HG03457 (cell line): ENCODE data around the gene ECE2.
A peak's percentile ranks its signal among the peaks of the same experiment; 100 is the strongest.

Experiments
- ATAC-seq: cut with Tn5 transposase; IDR thresholded peaks from one replicate; pipeline ENCODE4 v1.9.1; 2021; ENCODE audit warnings: moderate number of reproducible peaks; ENCODE audit not compliant: unreplicated experiment

The ECE2 gene

DNA sequence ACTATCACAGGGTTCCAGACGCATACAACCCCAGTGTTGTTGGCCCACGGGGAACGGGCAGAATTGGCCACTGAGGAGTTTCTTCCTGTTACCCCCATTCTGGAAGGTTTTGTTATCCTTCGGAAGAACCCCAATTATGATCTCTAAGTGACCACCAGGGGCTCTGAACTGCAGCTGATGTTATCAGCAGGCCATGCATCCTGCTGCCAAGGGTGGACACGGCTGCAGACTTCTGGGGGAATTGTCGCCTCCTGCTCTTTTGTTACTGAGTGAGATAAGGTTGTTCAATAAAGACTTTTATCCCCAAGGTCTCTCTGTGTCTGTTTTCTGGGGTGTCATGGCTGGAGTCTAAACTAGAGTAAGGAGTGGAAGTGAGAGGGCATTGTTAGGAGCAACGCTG lies 32.9 kb downstream of the ECE2 start:
- ATAC-seq = no peak

DNA sequence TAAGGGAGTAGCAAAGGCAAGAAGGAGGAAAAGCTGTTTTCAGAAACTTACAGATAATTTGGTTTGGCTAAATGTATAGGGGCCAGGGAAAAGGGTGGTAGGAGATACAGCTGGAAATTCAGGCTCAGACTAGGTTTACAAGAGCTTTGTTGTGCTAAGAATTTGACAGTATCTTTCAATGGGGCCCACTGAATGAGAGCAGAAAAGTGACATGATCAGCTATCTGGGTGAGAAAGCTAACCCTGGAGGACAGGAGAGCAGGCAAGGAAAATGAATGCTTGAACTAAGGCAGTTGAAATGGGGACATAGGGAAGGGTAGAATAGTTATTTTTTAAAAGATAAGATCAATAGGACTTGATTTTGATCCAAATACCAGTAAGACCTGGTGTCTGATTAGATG lies 35.8 kb downstream of the ECE2 start:
- no peak for ATAC-seq

DNA sequence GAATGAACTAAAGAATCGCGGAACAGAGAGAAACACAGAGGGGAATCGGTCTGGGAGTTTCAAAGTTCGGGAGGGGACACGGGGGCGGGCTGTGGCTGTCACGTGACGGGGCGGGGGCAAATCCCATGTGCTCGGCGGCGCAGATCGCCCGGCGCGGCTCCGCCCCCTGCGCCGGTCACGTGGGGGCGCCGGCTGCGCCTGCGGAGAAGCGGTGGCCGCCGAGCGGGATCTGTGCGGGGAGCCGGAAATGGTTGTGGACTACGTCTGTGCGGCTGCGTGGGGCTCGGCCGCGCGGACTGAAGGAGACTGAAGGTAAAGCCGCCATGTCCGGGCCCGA lies 38.5 kb downstream of the ECE2 start, which contains the start of gene EIF4G1:
EIF4G1 (plus strand) TSS at position 244 of the 337 bp plus-strand sequence. CDS start 1,191 bp downstream, outside the sequence.
- peak; percentile 71 for ATAC-seq

DNA sequence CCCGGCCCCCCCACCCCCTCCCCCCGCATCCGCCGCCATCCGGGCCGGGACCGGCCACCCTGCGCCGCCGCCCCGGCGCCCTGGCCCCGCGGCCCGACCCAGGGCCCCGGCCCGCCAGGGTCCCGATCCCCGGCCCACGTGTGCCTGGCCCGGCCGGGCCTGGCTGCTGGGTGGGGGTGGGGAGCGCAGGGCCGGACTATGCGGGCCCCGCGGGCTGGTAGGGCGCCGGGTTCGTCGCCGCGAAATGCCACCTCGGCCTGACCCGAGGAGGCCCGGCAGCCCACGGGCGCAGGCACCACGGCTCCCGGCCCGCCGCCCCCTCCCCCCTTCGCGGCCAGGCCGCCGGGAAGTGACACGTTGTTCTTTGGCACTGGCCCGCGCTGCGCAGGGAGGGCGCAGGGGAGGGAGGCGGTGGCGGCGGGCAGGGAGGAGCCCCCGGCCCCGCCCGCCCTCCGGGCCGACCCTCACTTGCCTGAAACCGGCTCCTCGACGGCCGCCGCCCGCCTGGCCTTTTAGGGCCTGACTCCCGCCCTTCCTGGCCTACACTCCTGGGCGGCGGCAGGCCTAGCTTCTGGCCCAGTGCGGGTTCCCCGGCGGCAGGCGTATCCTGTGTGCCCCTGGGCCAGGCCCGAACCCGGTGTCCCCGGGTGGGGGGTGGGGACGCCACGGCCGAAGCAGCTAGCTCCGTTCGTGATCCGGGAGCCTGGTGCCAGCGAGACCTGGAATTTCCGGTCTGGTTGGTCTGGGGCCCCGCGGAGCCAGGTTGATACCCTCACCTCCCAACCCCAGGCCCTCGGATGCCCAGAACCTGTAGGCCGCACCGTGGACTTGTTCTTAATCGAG lies 39.1 kb downstream of the ECE2 start:
- ATAC-seq = peak; percentile 16

DNA sequence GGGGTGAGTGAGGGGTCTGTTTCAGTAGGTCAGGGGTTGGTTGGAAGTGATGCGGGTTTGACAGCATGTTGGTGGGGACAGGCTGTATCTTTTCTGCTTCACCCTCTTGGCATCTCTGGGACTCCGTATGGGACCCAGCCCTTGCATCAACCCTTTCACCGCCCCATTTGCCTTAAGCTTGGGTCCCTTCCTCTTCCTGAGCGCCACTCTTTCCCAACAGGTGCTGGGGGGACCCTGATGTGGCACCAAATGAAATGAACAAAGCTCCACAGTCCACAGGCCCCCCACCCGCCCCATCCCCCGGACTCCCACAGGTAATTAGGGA lies 39.7 kb downstream of the ECE2 start:
- ATAC-seq = peak; percentile 1

DNA sequence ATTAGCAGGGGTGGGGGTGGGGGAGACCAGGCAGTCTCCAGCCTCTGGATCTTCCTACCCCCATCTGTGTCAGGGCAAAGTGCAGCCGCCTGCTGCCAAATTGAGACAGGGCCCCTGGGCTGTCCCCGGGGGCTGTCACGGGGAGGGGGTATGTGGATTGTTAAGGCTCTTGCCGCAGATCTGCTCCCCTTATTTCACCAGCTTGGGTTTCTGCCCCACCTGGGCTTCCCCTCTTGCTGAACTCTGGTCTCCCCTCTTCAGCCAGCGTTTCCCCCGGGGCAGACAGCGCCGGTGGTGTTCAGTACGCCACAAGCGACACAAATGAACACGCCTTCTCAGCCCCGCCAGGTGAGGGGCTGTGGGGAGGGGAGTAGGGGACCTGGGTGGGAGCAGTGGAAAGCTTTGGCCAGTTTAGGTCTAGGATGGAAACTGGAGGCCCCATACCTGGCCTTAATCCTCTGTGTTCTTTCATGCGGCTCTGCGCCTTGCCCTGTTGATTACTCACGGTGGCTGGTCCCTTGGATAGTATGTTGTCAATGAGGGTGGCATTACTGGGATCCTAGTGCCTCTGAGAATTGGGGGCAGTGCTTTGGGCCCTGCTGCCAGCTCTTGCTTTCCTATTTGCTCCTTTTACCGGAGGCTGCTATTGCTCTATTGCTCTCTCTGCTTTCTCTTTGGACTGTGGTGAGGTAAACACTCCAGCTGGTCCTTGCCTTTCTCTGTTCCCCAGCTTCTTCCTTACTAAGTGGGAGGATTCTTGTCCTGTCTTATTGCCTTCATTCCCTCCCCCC lies 40.2 kb downstream of the ECE2 start:
- ATAC-seq = no peak

DNA sequence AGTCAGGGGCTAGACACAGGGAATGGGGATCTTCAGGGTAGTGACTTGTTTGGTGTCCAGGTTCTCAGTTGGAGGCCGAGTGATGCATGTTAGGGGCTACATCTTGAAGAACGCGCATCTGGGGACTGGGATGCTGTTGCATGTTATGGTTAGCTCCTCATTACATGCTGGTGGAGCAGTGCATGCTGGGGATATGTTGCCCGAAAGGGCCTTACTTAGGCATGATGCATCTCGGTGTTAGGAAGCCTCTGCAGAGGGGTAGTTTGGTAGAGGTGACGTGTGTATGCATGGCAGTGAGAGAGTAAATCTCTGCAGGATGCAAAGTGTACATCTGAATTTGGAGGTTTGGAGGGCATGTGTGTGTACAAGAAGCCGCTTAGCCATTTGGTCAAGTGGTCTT lies 41.0 kb downstream of the ECE2 start:
- no peak for ATAC-seq

DNA sequence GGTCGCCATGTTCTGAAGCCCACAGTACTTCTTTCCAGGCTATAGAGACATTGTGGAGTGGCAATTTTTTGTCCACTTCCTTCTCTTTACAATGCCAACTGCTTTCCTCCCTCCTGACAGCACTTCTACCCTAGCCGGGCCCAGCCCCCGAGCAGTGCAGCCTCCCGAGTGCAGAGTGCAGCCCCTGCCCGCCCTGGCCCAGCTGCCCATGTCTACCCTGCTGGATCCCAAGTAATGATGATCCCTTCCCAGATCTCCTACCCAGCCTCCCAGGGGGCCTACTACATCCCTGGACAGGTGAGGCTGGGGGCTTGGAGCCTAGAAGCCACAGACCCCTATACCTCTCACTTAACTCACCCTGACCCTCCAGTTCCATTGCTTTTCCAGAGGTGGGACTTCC lies 41.4 kb downstream of the ECE2 start:
- ATAC-seq = no peak

DNA sequence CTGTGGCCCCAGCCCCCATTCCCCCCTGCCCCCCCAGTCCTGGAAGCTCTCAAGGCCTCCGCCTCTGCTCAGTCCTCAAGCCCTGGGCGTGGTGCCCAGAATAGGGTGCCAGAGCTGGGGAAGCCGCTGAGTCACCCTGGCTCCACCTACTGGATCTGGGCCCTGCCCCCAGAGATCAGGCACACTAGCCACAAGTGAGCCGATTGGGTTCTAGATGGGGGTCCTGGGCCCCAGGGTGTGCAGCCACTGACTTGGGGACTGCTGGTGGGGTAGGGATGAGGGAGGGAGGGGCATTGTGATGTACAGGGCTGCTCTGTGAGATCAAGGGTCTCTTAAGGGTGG lies 44.3 kb downstream of the ECE2 start:
- no peak for ATAC-seq

DNA sequence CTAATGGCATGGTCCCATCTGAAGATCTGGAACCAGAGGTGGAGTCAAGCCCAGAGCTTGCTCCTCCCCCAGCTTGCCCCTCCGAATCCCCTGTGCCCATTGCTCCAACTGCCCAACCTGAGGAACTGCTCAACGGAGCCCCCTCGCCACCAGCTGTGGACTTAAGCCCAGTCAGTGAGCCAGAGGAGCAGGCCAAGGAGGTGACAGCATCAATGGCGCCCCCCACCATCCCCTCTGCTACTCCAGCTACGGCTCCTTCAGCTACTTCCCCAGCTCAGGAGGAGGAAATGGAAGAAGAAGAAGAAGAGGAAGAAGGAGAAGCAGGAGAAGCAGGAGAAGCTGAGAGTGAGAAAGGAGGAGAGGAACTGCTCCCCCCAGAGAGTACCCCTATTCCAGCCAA lies 45.8 kb downstream of the ECE2 start:
- no peak for ATAC-seq

DNA sequence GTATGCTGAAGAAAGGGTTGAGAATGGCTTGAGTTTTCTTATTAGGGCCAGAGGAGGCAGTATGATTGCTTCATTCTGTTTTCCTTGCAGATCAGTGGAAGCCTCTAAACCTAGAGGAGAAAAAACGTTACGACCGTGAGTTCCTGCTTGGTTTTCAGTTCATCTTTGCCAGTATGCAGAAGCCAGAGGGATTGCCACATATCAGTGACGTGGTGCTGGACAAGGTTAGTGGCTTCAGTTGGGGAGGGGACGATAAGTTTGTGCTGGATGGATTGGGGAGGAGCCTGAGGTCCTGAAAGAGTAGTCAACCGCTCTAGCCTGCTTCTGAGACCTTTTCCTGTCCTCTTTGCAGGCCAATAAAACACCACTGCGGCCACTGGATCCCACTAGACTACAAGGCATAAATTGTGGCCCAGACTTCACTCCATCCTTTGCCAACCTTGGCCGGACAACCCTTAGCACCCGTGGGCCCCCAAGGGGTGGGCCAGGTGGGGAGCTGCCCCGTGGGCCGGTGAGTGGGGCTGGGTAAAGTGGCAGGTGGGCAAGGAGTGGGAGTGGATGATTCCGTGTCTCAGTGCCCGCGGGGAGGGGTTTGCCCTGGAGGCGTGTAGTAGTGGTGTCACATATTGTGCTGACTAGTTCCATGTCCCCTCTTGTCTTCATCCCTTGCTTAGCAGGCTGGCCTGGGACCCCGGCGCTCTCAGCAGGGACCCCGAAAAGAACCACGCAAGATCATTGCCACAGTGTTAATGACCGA lies 47.1 kb downstream of the ECE2 start:
- no peak for ATAC-seq

DNA sequence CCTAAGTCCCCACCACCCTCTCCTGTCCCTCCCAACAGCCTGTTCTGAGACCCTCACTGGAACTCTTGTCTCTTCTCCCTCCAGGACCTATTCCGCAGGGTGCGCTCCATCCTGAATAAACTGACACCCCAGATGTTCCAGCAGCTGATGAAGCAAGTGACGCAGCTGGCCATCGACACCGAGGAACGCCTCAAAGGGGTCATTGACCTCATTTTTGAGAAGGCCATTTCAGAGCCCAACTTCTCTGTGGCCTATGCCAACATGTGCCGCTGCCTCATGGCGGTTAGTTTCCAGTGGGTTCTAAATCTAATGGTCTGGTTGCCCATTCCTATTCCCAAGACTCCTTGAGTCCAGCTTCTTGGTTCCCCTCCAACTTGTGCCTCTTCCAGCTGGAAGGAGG lies 47.9 kb downstream of the ECE2 start:
- no peak for ATAC-seq

DNA sequence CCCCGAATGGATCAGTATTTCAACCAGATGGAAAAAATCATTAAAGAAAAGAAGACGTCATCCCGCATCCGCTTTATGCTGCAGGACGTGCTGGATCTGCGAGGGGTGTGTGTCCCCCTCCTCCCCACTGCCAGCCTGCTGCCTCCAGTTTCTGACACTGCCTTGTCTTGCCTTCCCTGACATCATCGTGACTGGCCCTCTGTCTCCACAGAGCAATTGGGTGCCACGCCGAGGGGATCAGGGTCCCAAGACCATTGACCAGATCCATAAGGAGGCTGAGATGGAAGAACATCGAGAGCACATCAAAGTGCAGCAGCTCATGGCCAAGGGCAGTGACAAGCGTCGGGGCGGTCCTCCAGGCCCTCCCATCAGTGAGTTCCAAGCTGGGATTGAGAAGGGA lies 49.4 kb downstream of the ECE2 start:
- ATAC-seq = no peak

DNA sequence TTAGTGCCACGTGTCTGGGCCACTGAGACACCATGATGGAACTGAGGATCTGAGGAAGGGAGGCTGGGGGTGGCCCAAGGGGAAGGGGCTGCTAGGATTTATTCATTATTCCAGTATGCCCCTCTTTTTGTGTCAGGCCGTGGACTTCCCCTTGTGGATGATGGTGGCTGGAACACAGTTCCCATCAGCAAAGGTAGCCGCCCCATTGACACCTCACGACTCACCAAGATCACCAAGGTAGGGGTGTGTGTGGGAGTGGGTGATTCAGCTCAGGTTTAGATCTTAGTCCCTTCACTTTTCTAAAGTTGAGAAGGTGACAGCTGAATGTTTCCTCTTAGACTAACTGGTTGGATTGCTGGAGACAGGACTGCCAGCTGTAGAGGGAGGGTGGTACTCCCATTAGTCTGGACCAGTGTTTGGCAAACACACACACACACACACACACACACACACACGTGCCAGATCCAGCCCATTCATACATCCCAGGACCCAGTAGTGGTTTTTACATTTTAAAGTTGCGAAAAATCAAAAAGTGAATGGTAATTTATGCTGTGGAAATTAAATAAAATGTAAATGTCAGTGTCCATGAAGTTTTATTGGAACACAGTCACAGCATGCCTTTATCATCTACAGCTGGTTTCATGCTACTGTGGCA lies 50.0 kb downstream of the ECE2 start:
- no peak for ATAC-seq

DNA sequence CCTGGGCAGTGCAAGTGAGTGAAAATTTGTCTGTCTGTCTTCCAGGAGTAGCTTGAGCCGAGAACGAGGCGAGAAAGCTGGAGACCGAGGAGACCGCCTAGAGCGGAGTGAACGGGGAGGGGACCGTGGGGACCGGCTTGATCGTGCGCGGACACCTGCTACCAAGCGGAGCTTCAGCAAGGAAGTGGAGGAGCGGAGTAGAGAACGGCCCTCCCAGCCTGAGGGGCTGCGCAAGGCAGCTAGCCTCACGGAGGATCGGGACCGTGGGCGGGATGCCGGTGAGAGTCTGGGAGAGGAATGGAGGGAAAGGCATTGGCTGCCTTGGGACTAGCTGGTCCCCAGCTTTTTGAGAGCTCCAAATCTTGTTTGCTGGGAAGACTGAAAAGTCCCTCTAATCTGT lies 51.3 kb downstream of the ECE2 start:
- ATAC-seq = no peak

DNA sequence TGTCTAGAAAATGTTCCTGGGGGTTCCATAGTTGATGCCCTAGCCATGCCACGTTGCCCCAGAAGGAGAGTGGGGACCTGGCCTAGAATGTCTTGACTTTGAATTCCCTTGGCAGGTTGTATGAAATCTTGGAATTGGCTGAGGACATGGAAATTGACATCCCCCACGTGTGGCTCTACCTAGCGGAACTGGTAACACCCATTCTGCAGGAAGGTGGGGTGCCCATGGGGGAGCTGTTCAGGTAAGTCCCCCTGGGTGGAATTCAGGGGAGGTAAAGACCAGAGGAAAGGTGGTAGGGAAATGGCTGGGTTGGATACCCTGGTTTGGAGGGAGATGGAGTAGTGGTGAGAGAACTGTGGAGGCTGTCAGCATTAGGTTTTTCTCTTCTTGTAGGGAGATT lies 52.7 kb downstream of the ECE2 start:
- no peak for ATAC-seq

DNA sequence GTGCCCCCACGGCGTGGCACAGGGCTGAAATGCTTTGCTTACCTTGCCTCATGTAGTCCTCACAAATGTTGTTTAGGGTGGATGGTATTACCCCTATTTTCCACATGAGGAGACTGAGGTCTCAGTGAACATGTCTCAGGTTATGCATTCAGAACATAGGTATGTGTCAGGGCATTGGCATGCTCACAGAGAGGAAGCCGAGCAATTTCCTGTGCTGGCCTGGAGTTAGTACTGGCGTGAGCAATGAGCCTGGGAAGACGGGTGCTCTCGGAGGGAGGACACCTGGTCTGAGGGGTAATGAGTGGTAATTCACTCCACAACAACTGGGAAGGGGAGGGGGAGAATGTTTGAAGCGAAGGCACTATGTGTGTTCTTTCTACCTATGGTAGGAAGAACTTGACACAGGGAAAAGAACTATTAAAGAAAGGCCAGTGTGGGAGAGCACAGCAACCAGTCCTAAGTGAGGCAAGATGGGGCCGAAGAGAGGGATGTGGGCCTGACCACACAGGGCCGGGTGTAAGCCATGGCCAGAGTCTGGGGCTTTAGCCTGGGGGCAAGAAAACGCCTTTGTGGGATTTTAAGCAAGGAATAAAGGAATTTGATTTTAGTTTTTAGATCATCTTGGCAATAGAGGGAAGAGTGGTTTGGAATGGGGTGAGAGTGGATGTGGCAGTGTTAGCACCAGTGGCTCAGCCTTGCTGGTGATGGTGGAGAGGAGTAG lies 56.7 kb downstream of the ECE2 start:
- ATAC-seq = no peak

DNA sequence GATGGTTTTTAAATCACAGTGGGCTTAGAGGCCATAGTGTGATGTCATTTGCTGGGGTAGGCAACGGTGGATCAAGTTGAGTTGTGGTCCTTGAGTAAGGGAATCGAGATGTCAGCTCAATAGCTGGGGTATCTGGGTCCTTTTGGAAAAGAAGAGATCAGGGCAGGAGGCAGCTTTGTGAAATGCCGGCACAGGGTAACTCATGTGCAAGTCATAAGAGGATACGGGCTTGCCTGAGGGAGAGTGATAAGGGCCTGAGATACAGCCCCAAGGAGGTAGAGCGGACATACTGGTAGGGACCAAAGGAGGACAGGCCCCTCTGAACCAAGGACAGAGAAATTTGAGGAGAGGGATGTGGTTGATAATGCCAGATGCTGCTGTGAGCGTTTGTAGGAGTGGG lies 57.4 kb downstream of the ECE2 start:
- no peak for ATAC-seq

DNA sequence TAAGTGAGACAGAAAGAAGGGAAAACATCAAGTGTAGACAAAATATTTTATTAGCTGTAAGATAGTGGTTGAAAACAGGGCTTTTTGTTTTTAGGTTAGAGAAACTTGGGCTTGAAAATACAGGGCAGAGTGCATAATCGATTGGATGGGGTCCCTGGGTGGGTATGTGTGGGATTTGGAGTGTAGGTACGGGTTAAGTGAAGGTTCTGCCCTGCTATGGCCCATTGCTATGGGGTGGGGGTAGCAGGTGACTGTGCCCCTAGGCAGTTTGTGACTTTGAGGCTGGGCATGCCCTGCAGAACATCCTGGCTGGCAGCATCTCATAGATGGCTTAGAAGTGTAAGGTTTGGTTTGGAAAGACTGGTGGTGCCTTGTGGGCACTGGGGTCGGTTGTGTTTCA lies 57.9 kb downstream of the ECE2 start:
- no peak for ATAC-seq

DNA sequence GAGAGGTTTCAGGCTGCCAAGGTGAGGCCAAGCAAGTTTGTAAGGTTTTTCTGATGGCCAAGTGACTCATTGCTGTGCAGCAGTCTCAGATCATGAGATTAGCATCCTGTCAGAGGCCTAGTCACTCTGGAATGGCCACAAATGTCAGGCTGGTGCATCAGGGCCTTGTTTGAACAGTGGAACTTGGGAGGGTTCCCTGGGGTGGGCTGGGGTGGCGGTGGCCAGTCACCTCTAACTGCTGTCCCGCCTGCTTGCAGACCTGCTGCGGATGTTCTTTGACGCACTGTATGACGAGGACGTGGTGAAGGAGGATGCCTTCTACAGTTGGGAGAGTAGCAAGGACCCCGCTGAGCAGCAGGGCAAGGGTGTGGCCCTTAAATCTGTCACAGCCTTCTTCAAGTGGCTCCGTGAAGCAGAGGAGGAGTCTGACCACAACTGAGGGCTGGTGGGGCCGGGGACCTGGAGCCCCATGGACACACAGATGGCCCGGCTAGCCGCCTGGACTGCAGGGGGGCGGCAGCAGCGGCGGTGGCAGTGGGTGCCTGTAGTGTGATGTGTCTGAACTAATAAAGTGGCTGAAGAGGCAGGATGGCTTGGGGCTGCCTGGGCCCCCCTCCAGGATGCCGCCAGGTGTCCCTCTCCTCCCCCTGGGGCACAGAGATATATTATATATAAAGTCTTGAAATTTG lies 58.8 kb downstream of the ECE2 start:
- ATAC-seq = no peak
